Activated CD4-positive, alpha-beta T cell treated with anti-CD3 and anti-CD28 coated beads, Interleukin-2, amount 50 U/mL, for 1 hour (primary cell): Measurements from ENCODE around the gene LUC7L3.
"Not testable (repeated sequence)": the region's sequence is repeated elsewhere in the genome, so short reads cannot be mapped to it uniquely, and the experiment has no call there.

Experiments used
- DNase-seq: peaks from one replicate; pipeline ENCODE4 v3.0.0-alpha.2; 2020

Gene LUC7L3

GRCh38 chr17:50719144-50719923 lies at the start of gene LUC7L3:
TSS of gene LUC7L3 (plus strand) at chr17:50719603. CDS start at chr17:50719733, 130 bp downstream.
- peak; percentile 89 for DNase-seq

- DNase-seq: no peak
Measured at GRCh38 chr17:50672071-50672470, 47.3 kb upstream of the LUC7L3 start.

GRCh38 chr17:50672831-50673551 lies 46.4 kb upstream of the LUC7L3 start:
- no peak for DNase-seq

GRCh38 chr17:50675190-50675589 lies 44.2 kb upstream of the LUC7L3 start:
- DNase-seq: no peak

- no peak for DNase-seq
Measured at GRCh38 chr17:50675627-50676026, 43.8 kb upstream of the LUC7L3 start.

- no peak for DNase-seq
Measured at GRCh38 chr17:50676065-50676975, 43.1 kb upstream of the LUC7L3 start.

GRCh38 chr17:50677851-50678375 lies 41.5 kb upstream of the LUC7L3 start:
- DNase-seq: no peak

GRCh38 chr17:50679008-50679544 lies 40.3 kb upstream of the LUC7L3 start:
- no peak for DNase-seq

- DNase-seq: no peak
Measured at GRCh38 chr17:50680126-50680525, 39.3 kb upstream of the LUC7L3 start.

- DNase-seq: not testable (repeated sequence)
Measured at GRCh38 chr17:50680543-50681262, 38.7 kb upstream of the LUC7L3 start.

GRCh38 chr17:50681263-50682200 lies 37.9 kb upstream of the LUC7L3 start:
- no peak for DNase-seq

GRCh38 chr17:50682441-50682840 lies 37.0 kb upstream of the LUC7L3 start:
- DNase-seq: no peak

- DNase-seq: no peak
Measured at GRCh38 chr17:50682938-50683337, 36.5 kb upstream of the LUC7L3 start.

GRCh38 chr17:50683434-50684287 lies 35.7 kb upstream of the LUC7L3 start:
- no peak for DNase-seq

- no peak for DNase-seq
Measured at GRCh38 chr17:50684288-50684611, 35.2 kb upstream of the LUC7L3 start.

- DNase-seq: no peak
Measured at GRCh38 chr17:50684612-50685333, 34.6 kb upstream of the LUC7L3 start.

- no peak for DNase-seq
Measured at GRCh38 chr17:50685334-50685665, 34.1 kb upstream of the LUC7L3 start.

- DNase-seq: no peak
Measured at GRCh38 chr17:50685691-50686493, 33.5 kb upstream of the LUC7L3 start.
